ENCODE measurements around the gene FIP1L1.

The FIP1L1 gene

DNA sequence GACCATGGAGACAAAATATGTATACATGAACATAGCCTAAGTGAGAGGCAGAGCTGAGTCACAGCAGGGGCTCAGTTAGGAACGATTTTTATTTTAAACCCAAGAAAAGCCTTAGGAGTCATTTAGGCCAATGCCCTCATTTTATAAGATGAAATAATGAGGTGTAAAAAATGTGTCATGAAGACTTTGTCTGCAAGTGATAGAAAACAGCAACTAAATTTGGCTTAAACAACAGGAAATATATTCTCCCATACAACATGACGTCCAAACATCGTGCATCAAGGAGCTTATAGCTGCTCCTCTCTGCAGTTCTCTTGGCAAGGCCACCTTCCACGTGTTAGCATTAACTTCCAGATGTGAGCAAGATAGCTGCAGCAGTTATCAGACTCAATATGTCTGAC, 28.4 kb upstream of the FIP1L1 start:
- no peak for DNase-seq
- intact Hi-C loops (cut with DNase I; ENCODE audit: low total_unique reads): no loop called here
- TF ChIP-seq, protein P1, sequence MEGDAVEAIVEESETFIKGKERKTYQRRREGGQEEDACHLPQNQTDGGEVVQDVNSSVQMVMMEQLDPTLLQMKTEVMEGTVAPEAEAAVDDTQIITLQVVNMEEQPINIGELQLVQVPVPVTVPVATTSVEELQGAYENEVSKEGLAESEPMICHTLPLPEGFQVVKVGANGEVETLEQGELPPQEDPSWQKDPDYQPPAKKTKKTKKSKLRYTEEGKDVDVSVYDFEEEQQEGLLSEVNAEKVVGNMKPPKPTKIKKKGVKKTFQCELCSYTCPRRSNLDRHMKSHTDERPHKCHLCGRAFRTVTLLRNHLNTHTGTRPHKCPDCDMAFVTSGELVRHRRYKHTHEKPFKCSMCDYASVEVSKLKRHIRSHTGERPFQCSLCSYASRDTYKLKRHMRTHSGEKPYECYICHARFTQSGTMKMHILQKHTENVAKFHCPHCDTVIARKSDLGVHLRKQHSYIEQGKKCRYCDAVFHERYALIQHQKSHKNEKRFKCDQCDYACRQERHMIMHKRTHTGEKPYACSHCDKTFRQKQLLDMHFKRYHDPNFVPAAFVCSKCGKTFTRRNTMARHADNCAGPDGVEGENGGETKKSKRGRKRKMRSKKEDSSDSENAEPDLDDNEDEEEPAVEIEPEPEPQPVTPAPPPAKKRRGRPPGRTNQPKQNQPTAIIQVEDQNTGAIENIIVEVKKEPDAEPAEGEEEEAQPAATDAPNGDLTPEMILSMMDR (IDR thresholded peaks at IDR 0.05): no peak
- Histone ChIP-seq H3K27me3 (no peaks in the 10 kb centered on the region), H3K9me3 (no peaks in the 10 kb centered on the region), H3K4me1 (peaks cover 0 to 15% (median 4%) of the 10 kb centered on the region in 4 donors), H3K4me3 (no peak overlapping the region), H3K27ac (no peak overlapping the region), H3K36me3 (peaks cover 0 to 13% (median 5%) of the 10 kb centered on the region in 3 donors)

DNA sequence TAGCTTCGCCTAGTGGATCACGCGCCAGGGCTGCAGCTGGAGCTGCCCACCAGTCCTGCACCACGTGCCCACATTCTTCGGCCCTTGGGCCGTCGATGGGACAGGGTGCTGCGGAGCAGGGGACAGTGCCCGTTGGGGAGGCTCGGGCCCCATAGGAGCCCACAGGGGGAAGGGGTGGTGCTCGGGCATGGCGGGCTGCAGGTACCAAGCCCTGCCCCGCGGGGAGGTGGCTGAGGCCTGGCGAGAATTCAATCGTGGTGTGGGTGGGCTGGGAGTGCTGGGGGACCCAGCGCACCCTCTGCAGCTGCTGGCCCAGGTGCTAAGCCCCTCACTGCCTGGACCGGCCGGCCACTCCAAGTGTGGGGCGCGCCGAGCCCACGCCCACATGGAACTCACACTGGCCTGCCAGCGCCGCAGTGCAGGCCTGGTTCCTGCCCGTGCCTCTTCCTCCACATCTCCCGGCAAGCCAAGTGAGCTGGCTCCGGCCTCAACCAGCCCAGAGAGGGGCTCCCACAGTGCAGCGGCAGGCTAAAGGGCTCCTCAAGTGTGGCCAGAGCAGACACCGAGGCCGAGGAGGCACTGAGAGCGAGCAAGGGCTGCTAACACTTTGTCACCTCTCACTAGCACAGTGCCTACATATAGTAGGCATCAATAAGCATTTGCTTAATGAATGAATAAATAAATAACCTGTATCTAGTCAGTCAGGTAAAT, 23.3 kb upstream of the FIP1L1 start:
- no peaks in the 10 kb centered on the region for H3K4me1 ChIP-seq
- intact Hi-C loops (cut with DNase I; ENCODE audit: low total_unique reads): no loop called here
- no peaks in the 10 kb centered on the region for H3K27me3 ChIP-seq
- no peak for DNase-seq
- no peaks in the 10 kb centered on the region for H3K9me3 ChIP-seq
- TF ChIP-seq, protein P1 (IDR thresholded peaks at IDR 0.05): no peak
- no peak overlapping the region for H3K4me3 ChIP-seq
- H3K27ac ChIP-seq: no peak overlapping the region
- H3K36me3 ChIP-seq: peaks cover 0 to 13% (median 5%) of the 10 kb centered on the region in 3 donors

DNA sequence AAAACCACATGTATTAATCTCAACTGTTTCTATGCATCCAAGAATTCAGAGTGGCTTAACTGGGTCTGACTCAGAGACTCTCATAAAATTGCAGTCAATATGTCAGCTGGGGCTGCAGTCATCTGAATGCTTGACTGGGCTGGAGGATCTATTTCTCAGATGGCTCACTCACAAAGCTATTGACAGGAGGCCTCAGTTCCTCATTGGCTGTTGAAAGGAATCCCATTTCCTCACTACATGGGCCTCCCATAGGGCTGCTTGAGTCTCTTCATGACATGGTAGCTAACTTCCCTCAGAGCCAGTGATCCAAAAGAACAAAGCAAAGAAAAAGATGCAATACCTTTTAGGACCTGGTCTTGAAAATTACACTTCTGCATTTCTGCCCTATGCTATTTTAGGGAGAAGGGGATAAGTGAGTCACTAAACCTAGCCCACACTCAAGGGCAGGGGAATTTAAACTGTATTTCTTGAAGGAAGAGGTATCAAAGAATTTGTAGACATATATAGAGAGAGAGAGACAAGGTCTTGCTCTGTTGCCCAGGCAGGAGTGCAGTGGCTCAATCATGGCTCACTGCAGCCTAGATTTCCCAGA, 21.4 kb upstream of the FIP1L1 start:
- Histone ChIP-seq H3K36me3 (peaks cover 0 to 13% (median 5%) of the 10 kb centered on the region in 3 donors), H3K4me3 (no peak overlapping the region), H3K27ac (no peak overlapping the region), H3K4me1 (peaks cover 0 to 8% (median 0%) of the 10 kb centered on the region in 4 donors), H3K27me3 (no peaks in the 10 kb centered on the region), H3K9me3 (no peaks in the 10 kb centered on the region)
- TF ChIP-seq, protein P1 (IDR thresholded peaks at IDR 0.05): no peak
- DNase-seq: no peak
- intact Hi-C loops (cut with DNase I; ENCODE audit: low total_unique reads): no loop called here

DNA sequence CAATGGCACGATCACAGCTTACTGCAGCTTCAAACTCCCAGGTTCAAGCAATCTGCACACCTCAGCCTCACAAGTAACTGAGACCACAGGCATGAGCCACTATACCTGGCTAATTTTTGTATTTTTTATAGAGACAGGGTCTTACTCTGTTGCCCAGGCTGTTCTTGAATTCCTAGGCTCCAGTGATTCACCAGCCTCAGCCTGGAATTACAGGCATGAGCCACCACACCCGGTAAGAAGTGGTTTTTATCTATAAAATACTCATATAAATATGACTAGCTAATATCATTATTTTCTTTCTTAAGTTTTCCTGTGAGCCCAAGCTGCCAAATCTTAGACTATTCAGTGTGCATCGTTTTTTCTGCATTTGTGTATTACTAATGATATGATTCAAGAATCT, 16.0 kb upstream of the FIP1L1 start:
- no peak for DNase-seq
- intact Hi-C loops (cut with DNase I; ENCODE audit: low total_unique reads): no loop called here

DNA sequence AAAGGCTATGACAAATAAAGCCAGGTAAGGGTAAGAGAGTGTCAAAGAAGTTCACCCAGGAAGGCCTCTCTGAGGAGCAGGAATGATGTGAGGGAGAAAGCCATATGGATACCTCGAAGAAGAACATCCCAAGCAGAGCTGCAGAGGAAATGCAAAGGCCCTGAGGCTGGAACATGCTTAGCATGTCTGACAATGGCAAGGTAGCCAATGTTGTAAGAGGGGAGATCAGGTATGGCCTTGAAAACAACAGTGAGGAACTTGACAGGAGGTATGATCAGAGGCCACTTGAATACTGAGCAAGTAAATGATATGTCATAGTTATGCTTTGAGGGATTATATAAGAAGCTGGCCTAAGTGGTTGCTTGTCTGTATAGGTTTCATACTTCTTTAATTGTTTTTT, 15.3 kb upstream of the FIP1L1 start:
- DNase-seq: no peak
- Histone ChIP-seq H3K4me3 (no peak overlapping the region), H3K36me3 (no peaks in the 10 kb centered on the region), H3K27ac (no peak overlapping the region), H3K9me3 (no peaks in the 10 kb centered on the region), H3K27me3 (no peaks in the 10 kb centered on the region), H3K4me1 (peaks cover 0 to 46% (median 26%) of the 10 kb centered on the region in 4 donors)
- TF ChIP-seq, protein P1 (IDR thresholded peaks at IDR 0.05): no peak
- intact Hi-C loops (cut with DNase I; ENCODE audit: low total_unique reads): no loop called here

More for the DNA sequence above, 16.0 kb upstream of the FIP1L1 start:
- Histone ChIP-seq H3K4me3 (no peak overlapping the region), H3K36me3 (no peaks in the 10 kb centered on the region), H3K9me3 (no peaks in the 10 kb centered on the region), H3K4me1 (peaks cover 0 to 44% (median 26%) of the 10 kb centered on the region in 4 donors), H3K27me3 (no peaks in the 10 kb centered on the region), H3K27ac (no peak overlapping the region)
- TF ChIP-seq, protein P1 (IDR thresholded peaks at IDR 0.05): no peak

All from tibial artery (tissue), 4 donors.